ENCODE data around the gene LSM3. TPM values are rescaled to one million over a fixed set of nuclear protein-coding genes. Genes with fewer than 3 reads are reported as not detected.

Gene LSM3
- total RNA-seq = 8.8 and 9.5 TPM in 2 replicates

DNA sequence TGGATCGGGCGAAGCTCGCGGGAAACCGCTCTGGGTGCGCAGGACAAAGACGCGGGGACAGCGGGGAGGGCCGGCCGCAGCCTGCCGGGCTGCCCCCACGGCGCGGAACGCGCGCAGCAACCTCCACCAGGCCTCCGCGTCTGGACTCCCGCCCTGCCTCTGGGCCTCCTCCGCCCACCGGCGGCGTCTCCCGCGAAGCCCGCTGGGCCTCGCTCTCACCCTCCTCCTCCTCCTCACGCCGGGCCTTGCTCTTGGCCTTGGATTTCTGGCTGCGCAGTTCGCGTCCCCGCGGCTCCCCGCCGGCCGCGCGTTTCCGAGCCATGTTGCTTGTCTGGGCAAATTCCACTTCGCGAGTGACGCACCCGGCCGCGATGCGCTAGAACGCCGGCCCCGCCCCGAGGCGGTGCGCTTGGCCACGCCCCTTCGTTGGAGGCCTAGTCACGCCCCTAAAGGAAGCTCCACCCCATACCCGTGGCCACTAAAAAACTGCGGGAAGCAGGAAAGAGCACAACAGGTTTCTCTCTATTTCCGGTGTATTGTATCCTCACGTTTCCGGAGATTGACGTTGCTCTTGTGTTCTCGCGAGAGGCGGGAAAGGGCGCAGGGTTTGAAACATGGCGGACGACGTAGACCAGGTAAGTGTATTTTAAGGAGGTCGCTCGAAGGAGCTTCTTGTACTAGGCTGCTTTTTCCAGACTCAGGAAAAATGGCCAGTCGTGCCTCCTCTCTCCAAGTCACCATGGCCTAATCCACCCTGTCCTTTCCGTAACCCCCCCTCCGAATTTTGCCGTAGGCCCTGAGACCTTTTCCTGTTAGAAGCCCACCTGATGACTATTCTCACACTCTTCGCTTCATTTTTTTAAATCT is at the start of gene LSM3, which contains the start of gene XPC:
LSM3 (plus strand) TSS at position 571 of the 867 bp plus-strand sequence; CDS start at position 615, 44 bp downstream.
XPC (minus strand) TSS at position 355 of the 867 bp plus-strand sequence; CDS start at position 322, 33 bp downstream.
- peak; percentile 95 for DNase-seq (ENCODE audit: low read depth, low spot score)

DNA sequence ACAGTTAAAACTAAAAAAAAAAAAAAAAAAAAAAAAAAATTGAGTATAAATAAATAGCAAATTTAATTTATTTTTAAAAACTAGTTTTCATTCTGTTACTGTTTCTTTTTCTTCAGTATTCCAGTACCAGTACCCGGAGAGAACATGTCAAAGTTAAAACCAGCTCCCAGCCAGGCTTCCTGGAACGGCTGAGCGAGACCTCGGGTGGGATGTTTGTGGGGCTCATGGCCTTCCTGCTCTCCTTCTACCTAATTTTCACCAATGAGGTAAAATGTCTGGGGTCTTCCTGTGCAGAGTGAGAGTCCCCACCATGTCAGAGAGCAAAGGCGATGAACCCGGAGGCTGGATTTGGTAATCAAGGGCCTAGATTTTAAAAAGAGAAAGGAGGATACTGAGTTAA is 49.3 kb upstream of the LSM3 start:
- no peak for DNase-seq (ENCODE audit: low read depth, low spot score)

GRCh38 chr3:14130230-14130629 is 48.4 kb upstream of the LSM3 start:
- no peak for DNase-seq (ENCODE audit: low read depth, low spot score)

DNA sequence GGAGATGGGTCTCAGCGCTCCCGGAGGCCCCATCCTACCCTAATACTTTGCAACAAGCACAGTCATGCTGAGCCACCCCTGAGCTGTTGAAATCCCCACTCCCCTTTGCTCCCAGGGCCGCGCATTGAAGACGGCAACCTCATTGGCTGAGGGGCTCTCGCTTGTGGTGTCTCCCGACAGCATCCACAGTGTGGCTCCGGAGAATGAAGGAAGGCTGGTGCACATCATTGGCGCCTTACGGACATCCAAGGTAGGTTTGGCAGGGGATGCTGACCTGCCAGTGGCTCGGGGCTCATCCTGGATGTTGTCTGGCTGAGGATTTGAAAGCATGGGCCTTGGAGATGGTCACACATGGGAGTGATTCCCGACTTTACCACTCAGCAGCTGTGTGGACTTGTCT is 47.9 kb upstream of the LSM3 start:
- no peak for DNase-seq (ENCODE audit: low read depth, low spot score)

DNA sequence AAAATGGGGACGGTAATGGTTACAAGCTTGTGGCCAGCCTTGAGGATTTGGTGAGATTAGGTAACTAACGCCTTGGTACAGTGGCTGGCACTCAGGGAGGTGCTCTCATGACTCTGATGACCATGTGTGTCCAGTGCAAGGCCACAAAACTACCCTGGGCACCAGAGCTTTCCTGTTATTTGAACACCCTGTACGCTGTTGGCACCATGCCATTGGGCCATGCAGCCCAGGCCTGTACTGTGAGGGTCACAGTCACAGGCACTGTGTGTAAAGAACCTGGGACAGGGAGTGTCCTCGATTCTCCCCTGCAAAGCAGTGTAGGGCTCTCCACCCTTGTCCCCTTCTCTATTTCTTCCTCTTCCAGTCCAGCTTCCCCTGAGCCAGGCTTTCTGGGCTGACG is 47.5 kb upstream of the LSM3 start:
- no peak for DNase-seq (ENCODE audit: low read depth, low spot score)

DNA sequence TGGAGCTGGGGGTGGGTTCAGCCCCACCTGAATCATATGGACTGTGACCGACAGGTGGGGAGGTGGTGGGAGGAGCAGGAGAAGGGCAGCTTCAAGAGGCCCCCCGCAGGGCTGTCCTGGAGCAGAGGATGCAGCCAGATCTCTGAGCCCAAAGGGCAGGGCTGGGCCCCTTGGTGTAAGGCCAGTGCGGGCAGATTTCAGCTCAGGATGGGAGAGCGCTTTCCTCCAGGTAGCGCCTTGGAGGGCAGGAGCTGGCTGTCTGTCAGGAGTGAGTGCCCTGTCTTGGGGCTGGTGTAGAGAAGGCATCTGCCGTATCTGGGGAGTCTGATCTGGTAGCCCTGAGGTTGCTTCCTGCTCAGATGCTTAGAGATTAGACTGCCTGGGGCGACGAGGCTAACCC is 46.5 kb upstream of the LSM3 start:
- no peak for DNase-seq (ENCODE audit: low read depth, low spot score)

DNA sequence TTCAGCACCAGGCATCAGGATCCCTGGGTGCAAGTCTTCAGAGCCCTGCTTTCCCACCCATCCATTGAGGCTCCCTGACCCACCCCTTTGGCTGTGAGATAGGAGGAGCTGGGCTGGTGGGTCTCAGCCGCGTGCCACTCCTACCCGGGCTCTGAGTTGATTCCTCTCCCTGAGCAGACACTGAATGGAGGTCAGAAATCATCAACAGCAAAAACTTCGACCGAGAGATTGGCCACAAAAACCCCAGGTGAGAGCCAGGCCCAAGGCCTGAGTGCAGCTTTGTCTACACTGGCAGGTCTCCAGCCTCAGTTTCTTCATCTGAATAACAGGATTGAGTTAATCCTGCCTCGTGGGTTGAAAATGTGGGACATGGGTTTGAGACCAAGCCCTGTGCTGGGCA is 45.9 kb upstream of the LSM3 start:
- DNase-seq (ENCODE audit: low read depth, low spot score) = no peak

DNA sequence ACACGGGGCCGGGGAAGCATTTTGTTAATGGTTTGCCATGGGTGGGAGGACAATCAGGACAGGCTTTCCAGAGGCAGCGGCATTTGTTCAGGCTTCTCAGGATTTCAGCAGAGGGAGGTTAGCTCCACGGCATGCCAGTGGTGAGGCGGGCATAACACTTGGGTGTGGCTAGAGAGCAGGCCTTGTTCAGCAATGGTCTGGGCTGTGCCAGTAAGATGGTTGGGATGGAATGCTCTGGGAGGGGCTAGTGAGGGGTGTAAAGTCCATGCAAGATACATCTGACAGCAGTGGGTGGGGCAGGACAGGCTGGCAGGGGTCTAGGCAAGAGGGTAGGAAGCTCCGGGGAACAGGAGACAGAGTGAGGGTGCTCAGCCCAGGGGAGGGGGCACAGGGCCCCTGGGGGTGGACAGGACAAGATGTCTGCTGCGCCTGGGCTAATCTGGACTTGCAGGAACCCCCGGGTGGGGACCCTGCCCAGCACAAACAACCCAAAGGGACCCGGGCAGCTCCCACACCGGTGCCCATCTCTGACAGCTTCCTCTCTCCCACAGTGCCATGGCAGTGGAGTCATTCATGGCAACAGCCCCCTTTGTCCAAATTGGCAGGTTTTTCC is 45.3 kb upstream of the LSM3 start:
- DNase-seq (ENCODE audit: low read depth, low spot score) = no peak

DNA sequence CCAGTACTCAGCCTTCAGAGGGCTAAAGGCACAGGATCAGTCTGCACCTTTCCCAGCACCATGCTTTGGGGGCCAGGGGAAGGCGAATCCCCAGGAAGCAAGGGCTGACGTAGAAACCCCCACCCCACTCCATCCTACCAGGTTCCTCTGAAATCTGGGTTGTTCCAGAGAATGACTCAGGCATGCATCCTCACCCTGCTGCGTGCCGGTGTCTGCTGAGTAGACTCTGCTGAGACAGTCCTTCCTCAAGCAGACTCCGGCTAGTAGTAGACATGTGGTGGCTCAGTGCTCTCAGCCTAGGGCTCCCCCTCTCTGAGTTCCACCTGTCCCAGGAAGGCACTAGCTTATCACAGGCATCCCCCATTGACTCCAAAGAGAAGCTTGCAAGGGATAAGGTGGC is 44.7 kb upstream of the LSM3 start:
- DNase-seq (ENCODE audit: low read depth, low spot score) = no peak

GRCh38 chr3:14134291-14134690 is 44.3 kb upstream of the LSM3 start:
- no peak for DNase-seq (ENCODE audit: low read depth, low spot score)

DNA sequence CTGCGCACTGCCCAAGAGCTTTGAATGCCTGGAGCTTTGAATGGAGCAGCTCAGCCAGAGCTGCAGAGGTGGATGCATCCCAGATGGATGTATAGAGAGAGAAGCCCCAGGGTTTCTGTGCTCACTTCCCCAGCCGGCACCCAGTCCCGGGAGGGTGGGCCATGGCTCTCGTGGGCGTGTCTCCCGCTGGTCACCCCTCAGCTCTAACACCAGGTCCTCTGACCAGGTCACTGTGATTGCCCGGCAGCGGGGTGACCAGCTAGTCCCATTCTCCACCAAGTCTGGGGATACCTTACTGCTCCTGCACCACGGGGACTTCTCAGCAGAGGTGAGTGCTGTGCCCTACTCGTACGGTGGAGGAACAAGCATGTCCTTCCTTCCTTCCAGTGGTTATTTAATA is 43.0 kb upstream of the LSM3 start:
- no peak for DNase-seq (ENCODE audit: low read depth, low spot score)

DNA sequence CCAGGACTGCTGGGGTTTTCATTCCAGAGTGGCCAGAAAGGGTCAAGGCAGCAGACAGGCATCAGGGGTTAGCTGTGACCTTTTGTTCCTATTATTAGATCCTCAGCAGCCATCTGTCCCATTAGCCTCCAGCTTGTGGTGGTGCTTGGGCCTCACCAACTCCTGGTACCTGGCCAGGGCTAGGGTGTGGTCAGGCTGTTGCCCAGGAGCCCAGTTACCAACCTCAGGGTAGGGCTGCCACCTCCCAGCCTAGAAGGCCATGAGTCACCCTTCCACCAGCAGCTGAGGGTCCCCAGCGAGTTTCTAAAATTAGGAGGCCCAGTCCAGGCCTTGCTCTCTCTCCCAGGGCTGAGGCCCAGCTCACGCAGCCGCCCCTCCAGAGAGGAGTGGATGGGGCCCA is 41.6 kb upstream of the LSM3 start:
- DNase-seq (ENCODE audit: low read depth, low spot score) = no peak

DNA sequence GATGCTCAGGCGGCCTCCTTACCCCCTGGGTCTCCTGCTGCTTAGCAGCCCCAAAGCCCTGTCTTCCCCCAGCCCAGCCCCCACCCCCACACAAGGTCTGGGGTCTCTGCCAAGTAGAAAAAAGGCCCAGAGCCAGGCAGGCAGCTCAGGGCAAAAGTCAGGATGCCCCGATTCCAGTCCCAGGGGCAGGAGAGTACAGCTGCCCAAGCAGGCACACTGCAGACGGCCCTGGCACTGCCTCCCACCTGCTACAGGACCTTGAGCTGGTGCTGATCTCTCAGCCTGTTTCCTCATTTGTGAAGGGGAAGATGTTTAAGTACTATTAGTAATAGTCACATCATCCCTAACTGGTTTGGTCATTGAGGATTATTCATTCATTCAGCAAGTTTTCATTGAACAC is 41.2 kb upstream of the LSM3 start:
- DNase-seq (ENCODE audit: low read depth, low spot score) = no peak

GRCh38 chr3:14138109-14138877 is 40.3 kb upstream of the LSM3 start:
- DNase-seq (ENCODE audit: low read depth, low spot score) = no peak

DNA sequence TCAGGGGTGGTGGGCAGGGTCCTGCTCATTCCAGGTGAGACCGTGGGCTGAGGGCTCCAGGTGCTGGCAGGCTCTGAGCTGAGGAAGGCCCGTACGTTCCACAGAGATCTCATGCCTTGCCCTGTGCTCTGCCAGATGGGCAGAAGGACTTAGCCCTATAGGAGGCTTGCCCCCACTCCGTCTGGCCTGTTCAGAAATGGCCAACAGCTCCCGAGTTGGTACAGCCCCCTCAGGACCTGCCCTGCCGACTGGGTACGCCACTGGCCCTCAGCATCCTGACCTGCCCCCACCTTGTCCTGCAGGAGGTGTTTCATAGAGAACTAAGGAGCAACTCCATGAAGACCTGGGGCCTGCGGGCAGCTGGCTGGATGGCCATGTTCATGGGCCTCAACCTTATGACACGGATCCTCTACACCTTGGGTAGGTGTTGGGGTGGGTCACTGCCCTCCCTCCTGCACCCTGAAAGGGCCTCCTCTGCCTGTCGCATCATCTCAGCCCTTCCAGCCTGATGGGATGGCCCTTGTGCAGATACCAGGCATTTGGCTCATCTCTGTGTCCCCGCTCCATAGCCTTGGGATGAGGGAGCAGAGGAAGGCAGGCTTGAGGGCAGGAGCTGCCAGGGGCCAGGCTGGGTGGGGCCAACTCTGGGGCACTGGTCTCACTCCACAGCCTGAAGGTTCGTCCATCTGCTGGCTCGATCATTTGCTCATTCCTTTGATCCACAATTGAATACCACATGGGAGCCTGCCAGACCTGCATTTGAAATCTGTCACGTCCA is 39.5 kb upstream of the LSM3 start:
- no peak for DNase-seq (ENCODE audit: low read depth, low spot score)

GRCh38 chr3:14139771-14140170 is 38.8 kb upstream of the LSM3 start:
- no peak for DNase-seq (ENCODE audit: low read depth, low spot score)

DNA sequence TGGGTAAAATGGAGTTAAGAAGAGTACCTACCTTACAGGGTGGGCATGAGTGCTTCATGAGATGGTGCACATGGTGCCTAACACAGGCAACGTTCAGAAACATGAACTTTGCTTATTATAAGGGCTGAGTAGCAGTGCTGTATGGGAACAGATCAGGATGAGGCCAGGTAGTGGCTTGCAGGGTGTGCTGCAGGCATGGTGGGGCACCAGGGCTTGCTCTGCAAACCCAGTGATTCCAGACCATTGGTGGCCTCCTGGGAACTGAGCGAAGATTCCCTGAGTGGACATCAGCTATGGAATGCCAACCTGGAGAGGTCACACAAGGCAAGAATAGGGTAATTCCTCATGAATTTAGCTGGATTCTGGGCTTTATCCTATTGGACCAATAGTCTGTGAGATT is 37.9 kb upstream of the LSM3 start:
- DNase-seq (ENCODE audit: low read depth, low spot score) = no peak

GRCh38 chr3:14141144-14141543 is 37.5 kb upstream of the LSM3 start:
- no peak for DNase-seq (ENCODE audit: low read depth, low spot score)

GRCh38 chr3:14141602-14142341 is 36.8 kb upstream of the LSM3 start:
- DNase-seq (ENCODE audit: low read depth, low spot score) = no peak

DNA sequence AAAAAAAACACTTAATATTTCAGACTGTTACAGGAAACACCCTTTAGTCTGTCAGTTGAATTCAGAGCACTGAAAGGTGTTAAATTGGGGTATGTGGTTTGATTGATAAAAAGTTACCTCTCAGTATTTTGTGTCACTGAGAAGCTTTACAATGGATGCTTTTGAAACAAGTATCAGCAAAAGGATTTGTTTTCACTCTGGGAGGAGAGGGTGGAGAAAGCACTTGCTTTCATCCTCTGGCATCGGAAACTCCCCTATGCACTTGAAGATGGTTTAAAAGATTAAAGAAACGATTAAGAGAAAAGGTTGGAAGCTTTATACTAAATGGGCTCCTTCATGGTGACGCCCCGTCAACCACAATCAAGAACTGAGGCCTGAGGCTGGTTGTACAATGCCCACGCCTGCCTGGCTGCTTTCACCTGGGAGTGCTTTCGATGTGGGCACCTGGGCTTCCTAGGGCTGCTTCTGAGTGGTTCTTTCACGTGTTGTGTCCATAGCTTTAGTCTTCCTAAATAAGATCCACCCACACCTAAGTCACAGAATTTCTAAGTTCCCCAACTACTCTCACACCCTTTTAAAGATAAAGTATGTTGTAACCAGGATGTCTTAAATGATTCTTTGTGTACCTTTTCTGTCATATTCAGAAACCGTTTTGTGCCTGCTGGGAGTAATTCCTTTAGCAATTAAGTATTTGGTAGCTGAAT is 35.9 kb upstream of the LSM3 start:
- no peak for DNase-seq (ENCODE audit: low read depth, low spot score)
